SK-N-SH treated with all-trans-retinoic acid at 6 μM for 48 hours (cell line): ENCODE data around the gene PLA1A.

Experiments
- ATAC-seq: fragments of 200-7000 bp; cut with Tn5 transposase; 3 replicates; pipeline ENCODE4 v1.9.1; 2020; ENCODE audit warnings: mild to moderate bottlenecking, moderate library complexity
- ARNTL ChIP-seq: fragments of 450-650 bp; formaldehyde crosslinking; IDR thresholded peaks from 2 replicates; pipeline ENCODE4 v1.5.0; 2020; ENCODE audit warnings: low read depth, mild to moderate bottlenecking, moderate library complexity, borderline replicate concordance
- BACH2 ChIP-seq: fragments of 250-450 bp; sonication (Bioruptor Pico); IDR thresholded peaks from 2 replicates; pipeline ENCODE4 v1.9.0; 2021; ENCODE audit warnings: mild to moderate bottlenecking, borderline replicate concordance
- CREB5 ChIP-seq: fragments of 250-450 bp; sonication (Bioruptor Pico); IDR thresholded peaks from 2 replicates; pipeline ENCODE4 v1.5.1; 2020; ENCODE audit warnings: low read depth, mild to moderate bottlenecking, moderate library complexity
- CSDC2 ChIP-seq: fragments of 250-450 bp; sonication (Bioruptor Pico); IDR thresholded peaks from 2 replicates; pipeline ENCODE4 v1.5.0; 2020; ENCODE audit warnings: mild to moderate bottlenecking, moderate library complexity
- CSRNP3 ChIP-seq: fragments of 250-450 bp; sonication (Bioruptor Pico); IDR thresholded peaks from 2 replicates; pipeline ENCODE4 v1.5.1; 2021; ENCODE audit warnings: mild to moderate bottlenecking, moderate library complexity
- ESRRG ChIP-seq: fragments of 250-450 bp; sonication (Bioruptor Pico); IDR thresholded peaks from 2 replicates; pipeline ENCODE4 v1.6.1; 2021; ENCODE audit warnings: mild to moderate bottlenecking
- GLIS3 ChIP-seq: fragments of 250-450 bp; sonication (Bioruptor Pico); IDR thresholded peaks from 2 replicates; pipeline ENCODE4 v1.5.0; 2020; ENCODE audit warnings: mild to moderate bottlenecking, moderate library complexity
- ISL1 ChIP-seq: fragments of 250-450 bp; sonication (Bioruptor Pico); IDR thresholded peaks from 2 replicates; pipeline ENCODE4 v2.1.2; 2022; ENCODE audit warnings: mild to moderate bottlenecking, moderate library complexity
- OSR1 ChIP-seq: fragments of 250-450 bp; sonication (Bioruptor Pico); IDR thresholded peaks from 2 replicates; pipeline ENCODE4 v1.8.0; 2022; ENCODE audit warnings: moderate library complexity, mild to moderate bottlenecking, inconsistent platforms
- POU6F1 ChIP-seq: fragments of 250-450 bp; sonication (Bioruptor Pico); IDR thresholded peaks from 2 replicates; pipeline ENCODE4 v1.8.0; 2021; ENCODE audit warnings: low read depth, mild to moderate bottlenecking, moderate library complexity, borderline replicate concordance
- PPARA ChIP-seq: fragments of 250-450 bp; sonication (Bioruptor Pico); IDR thresholded peaks from 2 replicates; pipeline ENCODE4 v1.5.0; 2020; ENCODE audit warnings: mild to moderate bottlenecking, borderline replicate concordance
- RARB ChIP-seq: fragments of 250-450 bp; sonication (Bioruptor Pico); IDR thresholded peaks from 2 replicates; pipeline ENCODE4 v1.8.0; 2021; ENCODE audit warnings: mild to moderate bottlenecking, moderate library complexity
- SNAI2 ChIP-seq: fragments of 250-450 bp; sonication (Bioruptor Pico); IDR thresholded peaks from 2 replicates; pipeline ENCODE4 v1.5.0; 2020; ENCODE audit warnings: mild to moderate bottlenecking, moderate library complexity
- TOX ChIP-seq: fragments of 250-450 bp; sonication (Bioruptor Pico); IDR thresholded peaks from 2 replicates; pipeline ENCODE4 v1.8.0; 2021; ENCODE audit warnings: mild to moderate bottlenecking, moderate library complexity, borderline replicate concordance
- TSHZ2 ChIP-seq: fragments of 250-450 bp; sonication (Bioruptor Pico); IDR thresholded peaks from 2 replicates; pipeline ENCODE4 v1.5.0; 2020; ENCODE audit warnings: mild to moderate bottlenecking, moderate library complexity
- ZC3H10 ChIP-seq: fragments of 250-450 bp; sonication (Bioruptor Pico); IDR thresholded peaks from 2 replicates; pipeline ENCODE4 v1.5.1; 2021; ENCODE audit warnings: mild to moderate bottlenecking, moderate library complexity
- ZFP3 ChIP-seq: fragments of 250-450 bp; sonication (Bioruptor Pico); IDR thresholded peaks from 2 replicates; pipeline ENCODE4 v1.5.0; 2020; ENCODE audit warnings: mild to moderate bottlenecking, moderate library complexity
- ZFP30 ChIP-seq: fragments of 450-650 bp; formaldehyde crosslinking; IDR thresholded peaks from 2 replicates; pipeline ENCODE4 v1.5.0; 2022; ENCODE audit warnings: mild to moderate bottlenecking, moderate library complexity
- ZNF565 ChIP-seq: fragments of 450-650 bp; formaldehyde crosslinking; conservative IDR thresholded peaks from 2 replicates; pipeline ENCODE4 v1.5.0; 2020; ENCODE audit warnings: low read depth, mild to moderate bottlenecking, moderate library complexity
- ZNF70 ChIP-seq: fragments of 450-650 bp; formaldehyde crosslinking; IDR thresholded peaks from 2 replicates; pipeline ENCODE4 v1.5.0; 2020; ENCODE audit warnings: mild to moderate bottlenecking, moderate library complexity
- ZNF8 ChIP-seq: fragments of 450-650 bp; formaldehyde crosslinking; IDR thresholded peaks from 2 replicates; pipeline ENCODE4 v1.5.0; 2020; ENCODE audit warnings: mild to moderate bottlenecking, moderate library complexity
- TF ChIP-seq, protein P1 (sequence below): fragments of 250-450 bp; sonication (Bioruptor Pico); IDR thresholded peaks from 2 replicates; pipeline ENCODE4 v1.8.0; 2020; ENCODE audit warnings: mild to moderate bottlenecking, moderate library complexity, borderline replicate concordance

Gene PLA1A

DNA sequence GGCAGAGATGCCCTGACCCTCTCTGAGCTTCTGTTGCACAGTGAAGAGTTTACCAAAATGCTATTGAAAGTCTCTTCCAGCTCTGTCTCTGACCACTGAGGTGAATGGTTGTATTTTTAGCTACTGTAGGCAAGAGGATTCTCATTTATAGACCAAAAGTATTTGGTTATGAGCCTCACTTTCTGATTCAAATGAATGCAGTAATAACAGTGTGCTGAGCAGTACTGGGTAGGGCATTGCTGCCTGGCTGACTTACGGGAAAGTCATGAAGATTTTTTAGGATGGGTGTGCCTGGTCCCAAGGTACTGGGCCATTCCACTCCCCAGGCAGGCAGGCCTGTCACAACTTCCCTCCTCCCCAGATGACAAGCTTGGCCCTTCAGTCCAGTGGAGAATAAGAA, 15.5 kb downstream of the PLA1A start (continued):
- TF ChIP-seq TSHZ2 (CRISPR knock-in tag), result no peak

GRCh38 chr3:119613872-119614271, 16.2 kb downstream of the PLA1A start:
- no peak for ATAC-seq
- TF ChIP-seq ESRRG (CRISPR knock-in tag) (no peak), ZFP30 (CRISPR knock-in tag) (no peak), ZNF8 (CRISPR knock-in tag) (no peak), POU6F1 (no peak), ZC3H10 (CRISPR knock-in tag) (no peak), GLIS3 (CRISPR knock-in tag) (no peak), SNAI2 (no peak), CREB5 (CRISPR knock-in tag) (no peak), ZFP3 (CRISPR knock-in tag) (no peak), ZNF70 (no peak), PPARA (no peak), ZNF565 (no peak), BACH2 (no peak), OSR1 (CRISPR knock-in tag) (no peak)
- TF ChIP-seq, protein P1, sequence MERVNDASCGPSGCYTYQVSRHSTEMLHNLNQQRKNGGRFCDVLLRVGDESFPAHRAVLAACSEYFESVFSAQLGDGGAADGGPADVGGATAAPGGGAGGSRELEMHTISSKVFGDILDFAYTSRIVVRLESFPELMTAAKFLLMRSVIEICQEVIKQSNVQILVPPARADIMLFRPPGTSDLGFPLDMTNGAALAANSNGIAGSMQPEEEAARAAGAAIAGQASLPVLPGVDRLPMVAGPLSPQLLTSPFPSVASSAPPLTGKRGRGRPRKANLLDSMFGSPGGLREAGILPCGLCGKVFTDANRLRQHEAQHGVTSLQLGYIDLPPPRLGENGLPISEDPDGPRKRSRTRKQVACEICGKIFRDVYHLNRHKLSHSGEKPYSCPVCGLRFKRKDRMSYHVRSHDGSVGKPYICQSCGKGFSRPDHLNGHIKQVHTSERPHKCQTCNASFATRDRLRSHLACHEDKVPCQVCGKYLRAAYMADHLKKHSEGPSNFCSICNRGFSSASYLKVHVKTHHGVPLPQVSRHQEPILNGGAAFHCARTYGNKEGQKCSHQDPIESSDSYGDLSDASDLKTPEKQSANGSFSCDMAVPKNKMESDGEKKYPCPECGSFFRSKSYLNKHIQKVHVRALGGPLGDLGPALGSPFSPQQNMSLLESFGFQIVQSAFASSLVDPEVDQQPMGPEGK, result no peak

DNA sequence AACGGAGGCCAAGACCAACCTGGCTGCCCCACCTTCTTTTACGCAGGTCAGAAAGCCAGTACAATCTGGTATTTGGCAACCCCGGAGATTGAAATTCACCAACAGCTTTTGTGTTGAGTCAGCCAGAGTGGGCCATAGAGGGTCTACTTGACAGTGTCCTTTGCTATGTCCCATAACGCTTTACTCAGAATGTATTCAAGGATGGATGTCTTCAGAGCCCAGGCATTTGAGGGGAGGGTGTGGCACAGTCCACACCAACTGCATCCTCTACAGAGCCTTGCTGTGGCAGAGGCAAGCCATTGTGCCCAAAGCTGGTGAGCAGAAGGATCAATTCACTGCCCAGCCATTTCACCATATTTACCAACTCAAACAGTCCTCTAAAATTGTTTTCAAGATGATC, 18.4 kb downstream of the PLA1A start:
- ATAC-seq, result no peak
- no peak for TF ChIP-seq ZNF565
- no peak for TF ChIP-seq ZNF8 (CRISPR knock-in tag)
- no peak for TF ChIP-seq CSDC2 (CRISPR knock-in tag)
- no peak for TF ChIP-seq CSRNP3 (CRISPR knock-in tag)

DNA sequence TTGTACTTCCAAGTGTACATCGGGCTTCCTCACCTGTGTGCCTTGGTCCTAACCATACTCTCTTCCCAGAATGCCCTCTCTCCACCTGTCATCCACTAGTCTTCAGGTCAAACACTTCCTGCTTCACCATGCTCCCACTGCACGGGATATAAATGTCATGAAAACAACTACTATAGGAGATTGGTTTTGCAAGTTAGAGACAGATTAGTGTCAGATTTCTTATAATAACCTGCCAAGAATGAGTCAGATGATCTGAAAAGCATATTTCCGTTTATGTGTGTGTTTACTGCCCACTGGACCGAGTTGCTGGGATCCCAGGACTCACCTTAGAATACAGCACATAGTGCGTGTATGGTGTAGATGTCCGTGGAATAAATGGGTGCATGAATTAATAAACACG, 21.4 kb downstream of the PLA1A start:
- ATAC-seq, result peak; percentile 73
- TF ChIP-seq ZNF8 (CRISPR knock-in tag), result no peak
- TF ChIP-seq ARNTL (CRISPR knock-in tag), result no peak
- TF ChIP-seq ZNF70, result no peak
- no peak for TF ChIP-seq CSDC2 (CRISPR knock-in tag)
- TF ChIP-seq BACH2, result no peak
- no peak for TF ChIP-seq TSHZ2 (CRISPR knock-in tag)
- TF ChIP-seq ZFP30 (CRISPR knock-in tag), result no peak
- TF ChIP-seq ZC3H10 (CRISPR knock-in tag), result no peak
- no peak for TF ChIP-seq CREB5 (CRISPR knock-in tag)
- TF ChIP-seq OSR1 (CRISPR knock-in tag), result no peak
- no peak for TF ChIP-seq ISL1
- no peak for TF ChIP-seq RARB (CRISPR knock-in tag)
- TF ChIP-seq, protein P1, result no peak
- TF ChIP-seq TOX (CRISPR knock-in tag), result no peak
- TF ChIP-seq GLIS3 (CRISPR knock-in tag), result no peak
